NCI-H774 (cell line): ENCODE results near the gene EXD3.
"Not testable (repeated sequence)": the region's sequence is repeated elsewhere in the genome, so short reads cannot be mapped to it uniquely, and the experiment has no call there.

ENCODE experiments used
- DNase-seq: peaks from one replicate; lab custom pipeline; 2025; lab: John Stamatoyannopoulos, UW

Gene EXD3

GRCh38 chr9:137411260-137411644 is 11.7 kb downstream of the EXD3 start:
- no peak for DNase-seq

GRCh38 chr9:137410891-137411249 is 12.1 kb downstream of the EXD3 start:
- DNase-seq = no peak

- not testable (repeated sequence) for DNase-seq
Observed at GRCh38 chr9:137410236-137410890, 12.6 kb downstream of the EXD3 start.

- DNase-seq = no peak
Observed at GRCh38 chr9:137409515-137409914, 13.4 kb downstream of the EXD3 start.

GRCh38 chr9:137408651-137409405 is 14.1 kb downstream of the EXD3 start:
- no peak for DNase-seq

GRCh38 chr9:137407590-137408300 is 15.2 kb downstream of the EXD3 start:
- no peak for DNase-seq

GRCh38 chr9:137406876-137407589 is 15.9 kb downstream of the EXD3 start:
- DNase-seq = peak; percentile 8

- DNase-seq = no peak
Observed at GRCh38 chr9:137406085-137406760, 16.7 kb downstream of the EXD3 start.

GRCh38 chr9:137405677-137406081 is 17.3 kb downstream of the EXD3 start:
- no peak for DNase-seq

GRCh38 chr9:137404961-137405567 is 17.9 kb downstream of the EXD3 start:
- no peak for DNase-seq

GRCh38 chr9:137403269-137403668 is 19.7 kb downstream of the EXD3 start:
- DNase-seq = no peak

GRCh38 chr9:137402746-137403145 is 20.2 kb downstream of the EXD3 start:
- no peak for DNase-seq

GRCh38 chr9:137398561-137399468 is 24.1 kb downstream of the EXD3 start:
- no peak for DNase-seq

- no peak for DNase-seq
Observed at GRCh38 chr9:137397675-137398423, 25.1 kb downstream of the EXD3 start.

- DNase-seq = no peak
Observed at GRCh38 chr9:137396634-137397367, 26.2 kb downstream of the EXD3 start.

- DNase-seq = no peak
Observed at GRCh38 chr9:137396227-137396626, 26.7 kb downstream of the EXD3 start.

GRCh38 chr9:137395666-137396010 is 27.3 kb downstream of the EXD3 start:
- no peak for DNase-seq

- no peak for DNase-seq
Observed at GRCh38 chr9:137394866-137395665, 27.9 kb downstream of the EXD3 start.
